Loucy (cell line): ENCODE data around the gene KLHL24.

Source experiments
- H2AFZ ChIP-seq: fragments of 200-600 bp; sonication (generic); 2 replicates; pipeline ENCODE4 v1.6.0; 2016; ENCODE audit warnings: antibody characterized with exemption, mild to moderate bottlenecking, low read length, moderate library complexity
- H3F3A ChIP-seq: fragments of 200-600 bp; 2 replicates; pipeline ENCODE4 v1.6.0; 2016; ENCODE audit warnings: antibody characterized with exemption, low read depth, mild to moderate bottlenecking
- H3K27me3 ChIP-seq: fragments of 200-600 bp; sonication (generic); 2 replicates; pipeline ENCODE4 v1.6.1; 2014; ENCODE audit warnings: low read length, mild to moderate bottlenecking; ENCODE audit not compliant: insufficient read depth, poor library complexity, severe bottlenecking
- H3K36me3 ChIP-seq: fragments of 200-600 bp; sonication (generic); 2 replicates; pipeline ENCODE4 v1.6.1; 2016; ENCODE audit warnings: low read length; ENCODE audit not compliant: insufficient read depth
- H3K4me1 ChIP-seq: fragments of 200-600 bp; sonication (generic); 2 replicates; pipeline ENCODE4 v1.5.1; 2014; ENCODE audit warnings: low read length, mild to moderate bottlenecking; ENCODE audit not compliant: insufficient read depth, poor library complexity, severe bottlenecking
- H3K4me2 ChIP-seq: fragments of 200-600 bp; sonication (generic); 2 replicates; pipeline ENCODE4 v1.6.0; 2014; ENCODE audit warnings: antibody characterized with exemption, low read length, low read depth, mild to moderate bottlenecking; ENCODE audit not compliant: poor library complexity, severe bottlenecking
- H3K4me3 ChIP-seq: fragments of 200-600 bp; sonication (generic); 2 replicates; pipeline ENCODE4 v1.5.1; 2014; ENCODE audit warnings: low read length, mild to moderate bottlenecking, mixed read lengths; ENCODE audit not compliant: poor library complexity, severe bottlenecking
- H3K79me2 ChIP-seq: fragments of 200-600 bp; sonication (generic); 2 replicates; pipeline ENCODE4 v1.6.1; 2014; ENCODE audit warnings: low read length; ENCODE audit not compliant: insufficient read depth
- H3K9ac ChIP-seq: fragments of 200-600 bp; sonication (generic); 2 replicates; pipeline ENCODE4 v1.6.0; 2014; ENCODE audit warnings: mild to moderate bottlenecking, low read depth, low read length, moderate library complexity; ENCODE audit not compliant: poor library complexity, severe bottlenecking
- H3K9me2 ChIP-seq: fragments of 200-600 bp; sonication (generic); replicated peaks from 2 replicates; pipeline ENCODE4 v1.6.1; 2016; ENCODE audit warnings: low read depth, low read length, mixed read lengths
- H3K9me3 ChIP-seq: fragments of 200-600 bp; sonication (generic); 2 replicates; pipeline ENCODE4 v1.6.1; 2014; ENCODE audit warnings: mild to moderate bottlenecking, antibody characterized with exemption, low read length, low read depth; ENCODE audit not compliant: insufficient read depth
- H4K20me1 ChIP-seq: fragments of 200-600 bp; sonication (generic); 2 replicates; pipeline ENCODE4 v1.6.0; 2014; ENCODE audit warnings: antibody characterized with exemption, low read length, mild to moderate bottlenecking; ENCODE audit not compliant: insufficient read depth, poor library complexity, severe bottlenecking
- CTCF ChIP-seq: fragments of 200-600 bp; sonication (generic); conservative IDR thresholded peaks from 2 replicates; pipeline ENCODE4 v1.5.1; 2014; ENCODE audit warnings: mild to moderate bottlenecking, antibody characterized with exemption, low read length
- EZH2phosphoT487 ChIP-seq: fragments of 200-600 bp; IDR thresholded peaks from 2 replicates; pipeline ENCODE4 v1.6.1; 2018; ENCODE audit warnings: antibody characterized with exemption, mild to moderate bottlenecking, moderate library complexity, borderline replicate concordance

The KLHL24 gene

GRCh38 chr3:183731611-183732010, 96.2 kb downstream of the KLHL24 start:
- H4K20me1 ChIP-seq: no peaks in the 10 kb centered on the region
- no peak overlapping the region for H2AFZ ChIP-seq
- H3K4me2 ChIP-seq: no peak overlapping the region
- H3K4me1 ChIP-seq: no peaks in the 10 kb centered on the region
- no peak overlapping the region for H3K4me3 ChIP-seq
- H3K27me3 ChIP-seq: no peaks in the 10 kb centered on the region
- H3F3A ChIP-seq: no peaks in the 10 kb centered on the region
- peaks cover 23% of the 10 kb centered on the region; the same call in 1 of the 2 replicates for H3K79me2 ChIP-seq
- TF ChIP-seq CTCF (no peak), EZH2phosphoT487 (no peak)
- no peak overlapping the region for H3K9ac ChIP-seq
- H3K36me3 ChIP-seq: peaks cover 86% of the 10 kb centered on the region
- H3K9me2 ChIP-seq: no peaks in the 10 kb centered on the region
- no peaks in the 10 kb centered on the region for H3K9me3 ChIP-seq

- Histone ChIP-seq H3K4me1 (no peaks in the 10 kb centered on the region), H4K20me1 (no peaks in the 10 kb centered on the region), H3K79me2 (peaks cover 23% of the 10 kb centered on the region; the same call in 1 of the 2 replicates), H3K9ac (no peak overlapping the region), H3K4me3 (no peak overlapping the region), H3K4me2 (no peak overlapping the region), H3K36me3 (peaks cover 82% of the 10 kb centered on the region), H3K27me3 (no peaks in the 10 kb centered on the region), H3K9me2 (no peaks in the 10 kb centered on the region), H2AFZ (no peak overlapping the region), H3K9me3 (no peaks in the 10 kb centered on the region), H3F3A (no peaks in the 10 kb centered on the region)
- TF ChIP-seq EZH2phosphoT487 (no peak), CTCF (no peak)
Measured at GRCh38 chr3:183733553-183733952, 98.1 kb downstream of the KLHL24 start.
